NCI-H524 (cell line): ENCODE measurements around the gene ZNF260.
A peak's percentile ranks its signal among the peaks of the same experiment; 100 is the strongest.

Experiments
- DNase-seq, 2 experiments: peaks; one replicate each; lab custom pipeline; 2025; lab: John Stamatoyannopoulos, UW

The ZNF260 gene

DNA sequence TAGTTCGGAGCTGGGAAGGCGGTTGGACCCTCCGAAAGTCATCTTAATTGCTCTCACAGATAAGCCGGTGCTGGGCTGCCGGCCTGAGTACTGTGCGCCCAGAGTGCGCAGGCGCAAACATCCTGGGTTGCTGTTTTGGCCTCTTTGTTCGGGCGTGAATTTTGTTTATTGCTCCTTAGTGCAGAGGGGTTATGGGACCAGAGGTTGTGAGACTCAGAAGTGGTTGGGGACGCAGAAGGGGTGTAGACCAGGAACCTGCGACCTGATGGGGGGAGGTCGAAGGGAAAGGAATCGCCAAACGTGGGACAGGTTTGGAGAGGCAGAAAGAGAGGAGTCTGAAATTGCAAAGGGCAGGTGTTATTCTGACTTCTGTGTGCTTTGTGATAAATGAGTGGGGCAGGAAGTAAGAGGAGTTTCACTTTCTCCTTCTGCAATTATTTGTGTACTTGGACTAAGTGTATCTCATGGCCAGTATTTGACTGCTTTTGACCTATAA is 38.1 kb downstream of the ZNF260 start:
- peak; percentile 97 to 98 for DNase-seq

DNA sequence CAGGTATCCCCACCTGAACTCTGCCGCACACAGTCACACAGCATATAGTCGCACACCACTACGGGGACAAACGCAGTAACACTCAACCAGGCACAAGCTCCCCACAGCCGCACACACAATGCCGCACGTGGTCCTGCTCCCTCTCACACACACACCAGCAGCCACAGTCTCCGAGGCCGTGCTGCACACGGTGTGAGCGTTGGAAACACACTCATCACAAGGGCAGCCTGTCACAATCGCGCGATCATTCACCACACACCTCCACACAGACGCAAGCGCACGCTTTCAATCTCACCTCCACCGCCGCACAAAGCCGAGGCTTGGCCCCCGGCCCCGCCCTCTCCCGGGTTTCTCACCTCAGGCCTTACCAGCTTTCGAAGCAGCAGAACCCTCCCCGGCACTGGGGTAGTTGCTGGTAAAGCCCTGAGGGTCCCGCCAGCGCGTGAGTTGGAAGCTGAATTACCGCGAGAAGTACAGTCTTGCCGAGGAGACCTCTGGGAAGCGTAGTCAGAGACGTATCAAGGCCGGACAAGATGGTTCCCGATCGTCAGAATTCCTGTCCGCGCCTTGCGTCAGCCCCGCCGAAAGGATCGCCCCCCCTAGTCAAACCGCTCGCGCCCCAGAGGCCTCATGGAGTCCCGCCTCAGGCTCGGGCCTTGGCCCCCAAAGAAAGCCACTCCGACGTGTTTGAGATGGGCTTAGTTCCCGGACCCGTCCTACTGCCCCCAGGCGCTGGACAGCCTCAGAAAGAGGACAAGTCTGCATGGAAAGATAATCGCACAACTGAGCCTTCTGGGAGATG is 38.8 kb downstream of the ZNF260 start, which contains the start of gene ZNF566:
TSS of gene ZNF566 (minus strand) at position 444 of the 802 bp plus-strand sequence. CDS start 13,004 bp downstream, outside the sequence.
- peak; percentile 99 for DNase-seq

DNA sequence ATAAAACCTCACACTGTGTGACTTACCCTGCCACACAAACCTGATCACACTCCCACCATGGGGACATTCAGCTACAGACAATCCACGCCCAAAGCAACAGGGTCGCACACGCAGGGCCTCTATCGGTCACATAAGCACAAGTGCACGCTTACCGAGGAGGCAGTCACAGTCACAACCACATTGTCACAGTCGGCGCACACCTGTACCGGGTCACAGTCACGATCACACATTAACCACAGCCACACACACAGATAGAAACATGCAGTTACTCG is 39.3 kb downstream of the ZNF260 start:
- DNase-seq: peak; percentile 5 to 62

DNA sequence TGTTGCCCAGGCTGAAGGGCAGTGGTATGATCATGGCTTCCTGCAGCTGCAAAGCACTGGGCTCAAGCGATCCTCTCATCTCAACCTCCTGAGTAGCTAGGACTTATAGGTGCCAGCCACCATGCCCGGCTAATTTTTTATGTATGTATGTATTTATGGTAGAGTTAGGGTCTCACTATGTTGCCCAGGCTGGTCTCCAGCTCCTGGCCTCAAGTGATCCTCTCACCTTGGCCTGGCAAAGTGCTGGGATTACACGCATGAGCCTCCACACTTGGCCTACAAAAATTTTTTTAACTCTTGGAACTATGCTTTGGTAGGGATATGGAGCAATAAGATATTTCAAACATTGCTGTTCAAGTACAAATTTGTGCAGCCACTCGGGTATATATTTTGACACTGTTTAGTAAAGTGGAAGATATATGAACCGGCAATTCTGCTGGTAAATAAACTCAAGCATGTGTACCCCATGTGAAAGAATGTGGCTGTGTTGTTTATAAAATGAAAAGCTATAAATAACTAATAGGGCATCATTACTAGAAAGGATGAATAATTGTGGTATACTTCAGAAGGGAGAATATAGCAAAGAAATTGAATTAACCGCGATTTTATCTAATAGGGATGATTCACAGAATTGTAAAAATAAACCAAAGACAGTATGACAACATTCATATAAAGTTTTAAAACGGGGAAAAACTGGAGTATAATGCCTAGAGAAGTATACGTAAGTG is 39.8 kb downstream of the ZNF260 start:
- DNase-seq: no peak

DNA sequence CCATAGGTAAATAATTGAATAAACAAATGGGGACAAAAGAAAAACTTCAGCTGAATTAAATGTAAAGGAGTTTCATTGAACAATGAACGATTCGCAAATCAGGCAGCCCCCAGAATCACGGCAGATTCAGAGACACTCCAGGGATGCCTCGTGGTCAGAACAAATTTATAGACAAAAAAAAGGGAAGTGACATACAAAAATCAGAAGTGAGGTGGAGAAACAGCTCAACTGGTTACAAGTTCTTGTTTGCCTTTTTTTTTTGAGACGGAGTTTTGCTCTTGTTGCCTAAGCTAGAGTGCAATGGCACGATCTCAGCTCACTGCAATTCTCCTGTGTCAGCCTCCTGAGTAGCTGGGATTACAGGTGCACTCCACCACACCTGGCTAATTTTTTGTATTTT is 44.4 kb downstream of the ZNF260 start:
- DNase-seq: no peak

GRCh38 chr19:36482876-36483275 is 45.2 kb downstream of the ZNF260 start:
- DNase-seq: no peak
